ENCODE data around the gene OPA3.
"Not testable (repeated sequence)": the region's sequence is repeated elsewhere in the genome, so short reads cannot be mapped to it uniquely, and the experiment has no call there.

OPA3 gene

GRCh38 chr19:45615795-45616703 lies 31.4 kb upstream of the OPA3 start:
- Histone ChIP-seq H3K9ac (no peak overlapping the region), H3K4me3 (no peak overlapping the region), H3K36me3 (peaks cover 87% of the 10 kb centered on the region), H4K20me1 (no peaks in the 10 kb centered on the region), H3K9me3 (no peaks in the 10 kb centered on the region), H3K4me1 (peaks cover 7% of the 10 kb centered on the region), H3K27ac (peak overlapping the region; percentile 38; the same call in 1 of the 2 replicates), H3K27me3 (no peaks in the 10 kb centered on the region), H3K4me2 (peak overlapping the region; percentile 34; the same call in 1 of the 2 replicates)
- no peak for TF ChIP-seq Cebpa-rat (IDR thresholded peaks at IDR 0.05)

DNA sequence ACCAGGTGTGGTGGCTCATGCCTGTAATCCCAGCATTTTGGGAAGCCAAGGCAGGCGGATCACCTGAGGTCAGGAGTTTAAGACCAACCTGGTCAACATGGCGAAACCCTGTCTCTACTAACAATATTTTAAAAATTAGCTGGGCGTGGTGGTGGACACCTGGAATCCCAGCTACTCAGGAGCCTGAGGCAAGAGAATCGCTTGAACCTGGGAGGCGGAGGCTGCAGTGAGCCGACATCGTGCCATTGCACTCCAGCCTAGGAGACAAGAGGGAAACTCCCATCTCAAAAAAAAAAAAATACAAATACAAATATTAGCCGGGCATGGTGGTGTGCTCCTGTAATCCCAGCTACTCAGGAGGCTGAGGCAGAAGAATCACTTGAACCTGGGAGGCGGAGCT lies 30.5 kb upstream of the OPA3 start:
- peaks cover 87% of the 10 kb centered on the region for H3K36me3 ChIP-seq
- not testable (repeated sequence) for H3K27me3 ChIP-seq, H3K4me2 ChIP-seq, H3K4me3 ChIP-seq, H3K9ac ChIP-seq, H4K20me1 ChIP-seq, H3K4me1 ChIP-seq, H3K27ac ChIP-seq, H3K9me3 ChIP-seq

GRCh38 chr19:45613926-45614725 lies 29.5 kb upstream of the OPA3 start:
- Histone ChIP-seq H3K9ac (no peak overlapping the region), H3K4me2 (no peak overlapping the region), H3K4me1 (peaks cover 7% of the 10 kb centered on the region), H3K36me3 (peaks cover 87% of the 10 kb centered on the region), H4K20me1 (no peaks in the 10 kb centered on the region), H3K4me3 (no peak overlapping the region), H3K9me3 (peaks cover 6% of the 10 kb centered on the region; the same call in 1 of the 2 replicates), H3K27me3 (no peaks in the 10 kb centered on the region), H3K27ac (no peak overlapping the region)
- no peak for TF ChIP-seq Cebpa-rat (IDR thresholded peaks at IDR 0.05)

DNA sequence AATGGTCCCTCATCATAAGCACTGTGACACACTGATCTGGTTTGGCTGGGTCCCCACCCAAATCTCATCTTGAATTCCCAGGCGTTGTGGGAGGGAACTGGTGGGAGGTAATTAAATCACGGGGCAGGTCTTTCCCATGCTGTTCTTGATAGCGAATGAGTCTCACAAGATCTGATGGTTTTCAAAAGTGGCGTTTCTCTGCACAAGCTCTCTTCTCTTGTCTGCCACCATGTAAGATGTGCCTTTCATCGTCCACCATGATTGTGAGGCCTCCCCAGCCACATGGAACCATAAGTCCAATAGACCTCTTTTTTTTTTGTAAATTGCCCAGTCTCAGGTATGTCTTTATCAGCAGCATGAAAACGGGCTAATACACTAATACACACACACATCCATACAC lies 24.3 kb upstream of the OPA3 start:
- H3K4me1 ChIP-seq: peaks cover 19% of the 10 kb centered on the region
- no peak for TF ChIP-seq Cebpa-rat (IDR thresholded peaks at IDR 0.05)
- no peak overlapping the region for H3K4me3 ChIP-seq
- H4K20me1 ChIP-seq: no peaks in the 10 kb centered on the region
- H3K9me3 ChIP-seq: peaks cover 9% of the 10 kb centered on the region; the same call in 1 of the 2 replicates
- H3K4me2 ChIP-seq: no peak overlapping the region
- peaks cover 9% of the 10 kb centered on the region for H3K27me3 ChIP-seq
- no peak overlapping the region for H3K27ac ChIP-seq
- H3K9ac ChIP-seq: no peak overlapping the region
- H3K36me3 ChIP-seq: peaks cover 55% of the 10 kb centered on the region

DNA sequence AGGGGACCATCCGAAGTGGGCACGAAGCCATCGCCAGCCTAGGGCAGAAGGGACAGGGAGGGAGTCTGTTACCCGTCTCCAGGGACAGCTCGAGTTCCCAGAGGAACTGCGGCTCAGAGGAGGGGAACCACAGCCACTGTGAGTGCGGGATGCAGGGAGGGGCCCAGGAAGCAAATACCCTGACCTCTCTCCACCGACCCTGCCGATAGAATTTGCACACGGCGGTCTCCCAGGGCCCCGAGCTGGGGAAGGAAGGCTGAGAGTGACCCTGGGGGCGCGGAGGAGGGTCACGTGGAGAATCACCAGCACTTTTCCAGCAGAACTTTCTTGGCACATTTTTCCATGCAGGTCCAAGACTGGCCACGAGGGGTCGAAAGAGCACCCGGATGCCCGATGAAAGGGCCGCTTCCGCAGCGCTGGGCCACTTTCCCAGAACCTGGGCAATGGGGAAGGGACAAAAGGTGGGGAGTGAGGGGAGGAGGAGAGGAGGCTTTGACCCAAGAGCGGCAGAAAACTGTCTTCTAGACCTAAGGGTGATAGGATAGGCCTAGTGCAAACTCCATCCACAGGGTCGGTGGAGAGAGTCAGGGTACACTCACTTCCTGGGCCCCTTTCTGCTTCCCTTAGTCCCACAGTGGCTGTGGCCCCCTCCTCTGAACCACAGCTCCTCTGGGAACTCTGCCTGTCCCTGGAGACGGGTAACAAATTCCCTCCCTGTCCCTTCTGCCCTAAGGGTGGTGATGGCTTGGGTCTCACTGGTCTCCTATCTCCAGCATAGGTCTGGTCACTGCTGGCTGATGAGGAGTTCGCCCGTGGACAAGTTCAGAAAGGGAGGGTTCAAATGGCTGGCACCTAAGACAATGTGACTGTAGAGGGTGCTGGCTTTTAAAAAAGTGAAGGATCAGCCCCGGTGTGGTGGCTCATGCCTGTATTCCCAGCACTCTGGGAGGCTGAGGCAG lies 22.7 kb upstream of the OPA3 start:
- peaks cover 25% of the 10 kb centered on the region for H3K27me3 ChIP-seq
- H3K4me3 ChIP-seq: peak overlapping the region; percentile 45
- H3K9ac ChIP-seq: peak overlapping the region; percentile 24; the same call in 1 of the 2 replicates
- H3K27ac ChIP-seq: peak overlapping the region; percentile 20; the same call in 1 of the 2 replicates
- no peaks in the 10 kb centered on the region for H4K20me1 ChIP-seq
- H3K4me2 ChIP-seq: peak overlapping the region; percentile 93
- no peak for TF ChIP-seq Cebpa-rat (IDR thresholded peaks at IDR 0.05)
- peaks cover 39% of the 10 kb centered on the region for H3K36me3 ChIP-seq
- peaks cover 9% of the 10 kb centered on the region; the same call in 1 of the 2 replicates for H3K9me3 ChIP-seq
- peaks cover 19% of the 10 kb centered on the region for H3K4me1 ChIP-seq

- no peak within 1 kb of the TSS for H3K4me2 ChIP-seq
- peaks cover 36% of the 10 kb centered on the region for H3K4me1 ChIP-seq
- no peak within 1 kb of the TSS for H3K27ac ChIP-seq
- H3K27me3 ChIP-seq: peaks cover 81% of the 10 kb centered on the region
- H3K4me3 ChIP-seq: no peak within 1 kb of the TSS
- TF ChIP-seq Cebpa-rat (IDR thresholded peaks at IDR 0.05): no peak
- H3K9me3 ChIP-seq: no peaks in the 10 kb centered on the region
- no peaks in the 10 kb centered on the region for H4K20me1 ChIP-seq
- no peaks in the 10 kb centered on the region for H3K36me3 ChIP-seq
- H3K9ac ChIP-seq: no peak within 1 kb of the TSS
Observed at GRCh38 chr19:45601524-45602374, 17.1 kb upstream of the OPA3 start, which contains the start of gene GPR4. TSS of gene GPR4 (minus strand) at chr19:45602212. CDS start at chr19:45591866, 10,346 bp downstream.

- TF ChIP-seq Cebpa-rat (IDR thresholded peaks at IDR 0.05): no peak
- Histone ChIP-seq H4K20me1 (no peaks in the 10 kb centered on the region), H3K36me3 (no peaks in the 10 kb centered on the region), H3K9ac (no peak overlapping the region), H3K27ac (no peak overlapping the region), H3K4me1 (peaks cover 34% of the 10 kb centered on the region), H3K4me3 (no peak overlapping the region), H3K9me3 (no peaks in the 10 kb centered on the region), H3K27me3 (peaks cover 88% of the 10 kb centered on the region), H3K4me2 (no peak overlapping the region)
Observed at GRCh38 chr19:45601115-45601514, 16.5 kb upstream of the OPA3 start.

- Histone ChIP-seq H3K4me3 (no peak overlapping the region), H3K27ac (no peak overlapping the region), H3K4me1 (peaks cover 34% of the 10 kb centered on the region), H3K9ac (no peak overlapping the region), H3K9me3 (no peaks in the 10 kb centered on the region), H3K4me2 (peak overlapping the region; percentile 80), H3K27me3 (peaks cover 95% of the 10 kb centered on the region), H3K36me3 (no peaks in the 10 kb centered on the region), H4K20me1 (no peaks in the 10 kb centered on the region)
- TF ChIP-seq Cebpa-rat (IDR thresholded peaks at IDR 0.05): no peak
Observed at GRCh38 chr19:45600340-45600885, 15.8 kb upstream of the OPA3 start.
